Measurements from ENCODE around the gene PTGER4.

Gene PTGER4

GRCh38 chr5:40688127-40688761 lies 8.5 kb downstream of the PTGER4 start:
- Histone ChIP-seq H4K12ac (ENCODE audit: low read depth, low read length) (no peak overlapping the region), H3K4ac (ENCODE audit: low read depth, low read length) (no peak overlapping the region), H2AFZ (ENCODE audit: insufficient read depth, low read length, poor library complexity) (no peak overlapping the region), H3K18ac (ENCODE audit: low read length) (no peak overlapping the region), H3K14ac (ENCODE audit: low read length) (no peak overlapping the region), H3K79me1 (ENCODE audit: low read length) (no peaks in the 10 kb centered on the region), H3K79me2 (ENCODE audit: control insufficient read depth, insufficient read depth, low read length, poor library complexity) (no peaks in the 10 kb centered on the region), H3K36me3 (ENCODE audit: control insufficient read depth in 1 of 2, insufficient read depth in 2 of 2, low read length in 2 of 2) (no peaks in the 10 kb centered on the region), H3K9me3 (ENCODE audit: insufficient read depth, low read depth, low read length) (no peaks in the 10 kb centered on the region), H3K27me3 (ENCODE audit: insufficient read depth, low read length) (no peaks in the 10 kb centered on the region), H2BK5ac (ENCODE audit: low read depth, low read length, poor library complexity) (no peak overlapping the region), H2BK120ac (ENCODE audit: insufficient read depth, low read length, poor library complexity) (no peak overlapping the region), H3K4me1 (ENCODE audit: control insufficient read depth in 1 of 2, insufficient read depth in 2 of 2, low read length in 2 of 2) (peaks cover 0 to 2% of the 10 kb centered on the region in 2 experiments), H4K91ac (ENCODE audit: low read depth, low read length) (no peak overlapping the region), H2AK5ac (ENCODE audit: low read length) (no peak overlapping the region), H2BK12ac (ENCODE audit: low read length) (no peak overlapping the region), H3K4me2 (ENCODE audit: low read length) (no peak overlapping the region), H3K9ac (ENCODE audit: low read length) (no peak overlapping the region), H3K23ac (ENCODE audit: low read length) (no peak overlapping the region), H3K4me3 (ENCODE audit: low read depth, low read length) (no peak overlapping the region), H4K8ac (ENCODE audit: low read depth, low read length) (no peak overlapping the region), H3K27ac (ENCODE audit: low read depth, low read length) (no peak overlapping the region)
- no CpG with 5 or more reads among the region's 8 CpGs for WGBS (ENCODE audit: extremely low coverage, insufficient coverage, insufficient read length)
- DNase-seq: peak; percentile 79 to 96

GRCh38 chr5:40688996-40689395 lies 9.3 kb downstream of the PTGER4 start:
- Histone ChIP-seq H2AFZ (ENCODE audit: insufficient read depth, low read length, poor library complexity) (no peak overlapping the region), H3K4ac (ENCODE audit: low read depth, low read length) (no peak overlapping the region), H4K91ac (ENCODE audit: low read depth, low read length) (no peak overlapping the region), H3K4me1 (ENCODE audit: control insufficient read depth in 1 of 2, insufficient read depth in 2 of 2, low read length in 2 of 2) (peaks cover 0 to 2% of the 10 kb centered on the region in 2 experiments), H3K9ac (ENCODE audit: low read length) (no peak overlapping the region), H3K36me3 (ENCODE audit: control insufficient read depth in 1 of 2, insufficient read depth in 2 of 2, low read length in 2 of 2) (no peaks in the 10 kb centered on the region), H3K23ac (ENCODE audit: low read length) (no peak overlapping the region), H3K4me2 (ENCODE audit: low read length) (no peak overlapping the region), H2BK12ac (ENCODE audit: low read length) (no peak overlapping the region), H4K8ac (ENCODE audit: low read depth, low read length) (no peak overlapping the region), H2BK5ac (ENCODE audit: low read depth, low read length, poor library complexity) (no peak overlapping the region), H3K4me3 (ENCODE audit: low read depth, low read length) (no peak overlapping the region), H3K79me2 (ENCODE audit: control insufficient read depth, insufficient read depth, low read length, poor library complexity) (no peaks in the 10 kb centered on the region), H3K9me3 (ENCODE audit: insufficient read depth, low read depth, low read length) (no peaks in the 10 kb centered on the region), H3K27ac (ENCODE audit: low read depth, low read length) (no peak overlapping the region), H3K27me3 (ENCODE audit: insufficient read depth, low read length) (no peaks in the 10 kb centered on the region), H3K14ac (ENCODE audit: low read length) (no peak overlapping the region), H4K12ac (ENCODE audit: low read depth, low read length) (no peak overlapping the region), H3K79me1 (ENCODE audit: low read length) (no peaks in the 10 kb centered on the region), H3K18ac (ENCODE audit: low read length) (no peak overlapping the region), H2BK120ac (ENCODE audit: insufficient read depth, low read length, poor library complexity) (no peak overlapping the region), H2AK5ac (ENCODE audit: low read length) (no peak overlapping the region)
- no peak for DNase-seq

- H3K36me3 ChIP-seq (ENCODE audit: control insufficient read depth in 1 of 2, insufficient read depth in 2 of 2, low read length in 2 of 2): no peaks in the 10 kb centered on the region
- H3K27me3 ChIP-seq (ENCODE audit: insufficient read depth, low read length): no peaks in the 10 kb centered on the region
- H4K12ac ChIP-seq (ENCODE audit: low read depth, low read length): no peak overlapping the region
- no peak overlapping the region for H2AFZ ChIP-seq (ENCODE audit: insufficient read depth, low read length, poor library complexity)
- no peak overlapping the region for H3K4me3 ChIP-seq (ENCODE audit: low read depth, low read length)
- no peak overlapping the region for H3K4ac ChIP-seq (ENCODE audit: low read depth, low read length)
- no peak overlapping the region for H3K18ac ChIP-seq (ENCODE audit: low read length)
- H3K4me2 ChIP-seq (ENCODE audit: low read length): no peak overlapping the region
- no peak overlapping the region for H2AK5ac ChIP-seq (ENCODE audit: low read length)
- H4K8ac ChIP-seq (ENCODE audit: low read depth, low read length): no peak overlapping the region
- H3K9ac ChIP-seq (ENCODE audit: low read length): no peak overlapping the region
- H3K9me3 ChIP-seq (ENCODE audit: insufficient read depth, low read depth, low read length): no peaks in the 10 kb centered on the region
- H2BK120ac ChIP-seq (ENCODE audit: insufficient read depth, low read length, poor library complexity): no peak overlapping the region
- DNase-seq: peak; percentile 49 to 78
- H3K4me1 ChIP-seq (ENCODE audit: control insufficient read depth in 1 of 2, insufficient read depth in 2 of 2, low read length in 2 of 2): peaks cover 0 to 2% of the 10 kb centered on the region in 2 experiments
- H2BK12ac ChIP-seq (ENCODE audit: low read length): no peak overlapping the region
- H3K14ac ChIP-seq (ENCODE audit: low read length): no peak overlapping the region
- H3K79me2 ChIP-seq (ENCODE audit: control insufficient read depth, insufficient read depth, low read length, poor library complexity): no peaks in the 10 kb centered on the region
- no peak overlapping the region for H3K23ac ChIP-seq (ENCODE audit: low read length)
- no peak overlapping the region for H2BK5ac ChIP-seq (ENCODE audit: low read depth, low read length, poor library complexity)
- no peak overlapping the region for H3K27ac ChIP-seq (ENCODE audit: low read depth, low read length)
- H3K79me1 ChIP-seq (ENCODE audit: low read length): no peaks in the 10 kb centered on the region
- no peak overlapping the region for H4K91ac ChIP-seq (ENCODE audit: low read depth, low read length)
- WGBS (ENCODE audit: extremely low coverage, insufficient coverage, insufficient read length): no CpG with 5 or more reads among the region's 3 CpGs
Observed at GRCh38 chr5:40689438-40689837, 9.7 kb downstream of the PTGER4 start.

DNA sequence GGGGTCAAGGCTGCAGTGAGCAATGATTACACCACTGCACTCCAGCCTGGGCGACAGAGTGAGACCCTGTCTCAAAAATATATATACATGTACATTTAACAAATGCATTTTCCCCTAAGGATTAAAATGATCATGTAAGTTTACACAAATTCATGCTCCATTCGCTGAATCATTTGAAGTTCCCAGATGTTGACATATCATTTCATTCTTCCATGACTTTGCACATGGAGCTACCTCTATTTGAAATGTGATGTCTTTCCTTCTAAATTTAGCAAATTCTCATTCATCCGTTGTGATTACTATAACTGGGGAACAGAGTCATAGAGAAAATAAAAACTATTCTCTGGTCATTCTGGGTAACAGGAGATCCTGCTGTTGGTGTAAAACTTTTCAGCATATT lies 10.6 kb downstream of the PTGER4 start:
- no peaks in the 10 kb centered on the region for H3K36me3 ChIP-seq (ENCODE audit: control insufficient read depth in 1 of 2, insufficient read depth in 2 of 2, low read length in 2 of 2)
- no peak overlapping the region for H3K23ac ChIP-seq (ENCODE audit: low read length)
- H3K9me3 ChIP-seq (ENCODE audit: insufficient read depth, low read depth, low read length): no peaks in the 10 kb centered on the region
- H2AFZ ChIP-seq (ENCODE audit: insufficient read depth, low read length, poor library complexity): no peak overlapping the region
- no peak overlapping the region for H2AK5ac ChIP-seq (ENCODE audit: low read length)
- H3K9ac ChIP-seq (ENCODE audit: low read length): no peak overlapping the region
- no peak overlapping the region for H4K8ac ChIP-seq (ENCODE audit: low read depth, low read length)
- no peak overlapping the region for H3K14ac ChIP-seq (ENCODE audit: low read length)
- no CpG with 5 or more reads among the region's 3 CpGs for WGBS (ENCODE audit: extremely low coverage, insufficient coverage, insufficient read length)
- no peak overlapping the region for H2BK5ac ChIP-seq (ENCODE audit: low read depth, low read length, poor library complexity)
- H2BK12ac ChIP-seq (ENCODE audit: low read length): no peak overlapping the region
- H3K4ac ChIP-seq (ENCODE audit: low read depth, low read length): no peak overlapping the region
- H3K79me1 ChIP-seq (ENCODE audit: low read length): no peaks in the 10 kb centered on the region
- no peak overlapping the region for H3K4me2 ChIP-seq (ENCODE audit: low read length)
- no peak overlapping the region for H4K91ac ChIP-seq (ENCODE audit: low read depth, low read length)
- no peak for DNase-seq
- no peak overlapping the region for H3K27ac ChIP-seq (ENCODE audit: low read depth, low read length)
- H3K79me2 ChIP-seq (ENCODE audit: control insufficient read depth, insufficient read depth, low read length, poor library complexity): no peaks in the 10 kb centered on the region
- no peak overlapping the region for H2BK120ac ChIP-seq (ENCODE audit: insufficient read depth, low read length, poor library complexity)
- no peak overlapping the region for H3K4me3 ChIP-seq (ENCODE audit: low read depth, low read length)
- peaks cover 0 to 2% of the 10 kb centered on the region in 2 experiments for H3K4me1 ChIP-seq (ENCODE audit: control insufficient read depth in 1 of 2, insufficient read depth in 2 of 2, low read length in 2 of 2)
- no peak overlapping the region for H3K18ac ChIP-seq (ENCODE audit: low read length)
- H3K27me3 ChIP-seq (ENCODE audit: insufficient read depth, low read length): no peaks in the 10 kb centered on the region
- no peak overlapping the region for H4K12ac ChIP-seq (ENCODE audit: low read depth, low read length)

Data from trophoblast cell (in vitro differentiated cells and primary cell).